IMR-90 (cell line): Measurements from ENCODE around the gene SCN8A. TPM values are rescaled to one million over a fixed set of nuclear protein-coding genes. Genes with fewer than 3 reads are reported as not detected.

Source experiments
- ATAC-seq: fragments of 200-7000 bp; cut with Tn5 transposase; 2 replicates; pipeline ENCODE4 v1.9.1; 2020; ENCODE audit warnings: low read depth, mild to moderate bottlenecking, moderate library complexity
- BruUV-seq: library from RNA; stranded (reverse); fragments of 400-500 nt; replicated peaks from 2 replicates; lab custom pipeline; 2021; lab: Mats Ljungman, UMichigan
- CTCF ChIA-PET: fragments of 300-600 bp; formaldehyde crosslinking; extraction: SDS; loops from one replicate; lab custom pipeline; 2021; ENCODE audit warnings: antibody characterized with exemption; lab: Yijun Ruan, JAX
- POLR2A ChIA-PET: fragments of 300-600 bp; sonication (Branson Sonifier 250); formaldehyde crosslinking; loops from one replicate; lab custom pipeline; 2022; ENCODE audit warnings: antibody characterized with exemption; ENCODE audit not compliant: unreplicated experiment; lab: Charles Lee
- DNase-seq: peaks from one replicate; pipeline ENCODE4 v3.0.0; 2013
- H2AFZ ChIP-seq: replicated peaks from 2 replicates; pipeline ENCODE3; 2013; ENCODE audit warnings: low read length, mild to moderate bottlenecking; ENCODE audit not compliant: poor library complexity
- H2AK5ac ChIP-seq: 2 replicates; pipeline ENCODE4 v1.6.1; 2013; ENCODE audit warnings: low read depth, low read length, inconsistent platforms
- H2AK9ac ChIP-seq: replicated peaks from 2 replicates; pipeline ENCODE3; 2013; ENCODE audit warnings: mild to moderate bottlenecking, low read depth, low read length, moderate library complexity; ENCODE audit not compliant: poor library complexity
- H2BK120ac ChIP-seq: 2 replicates; pipeline ENCODE4 v1.6.1; 2013; ENCODE audit warnings: low read depth, low read length, inconsistent platforms
- H2BK15ac ChIP-seq: 3 replicates; pipeline ENCODE4 v1.6.1; 2013; ENCODE audit warnings: low read depth, low read length, inconsistent platforms
- H2BK20ac ChIP-seq: 2 replicates; pipeline ENCODE4 v1.6.1; 2013; ENCODE audit warnings: low read depth, mild to moderate bottlenecking, inconsistent platforms, low read length, moderate library complexity
- H2BK5ac ChIP-seq: 2 replicates; pipeline ENCODE4 v1.6.1; 2013; ENCODE audit warnings: mild to moderate bottlenecking, low read depth, low read length, inconsistent platforms; ENCODE audit not compliant: poor library complexity, severe bottlenecking
- H3K14ac ChIP-seq: replicated peaks from 2 replicates; pipeline ENCODE4 v1.6.1; 2013; ENCODE audit warnings: low read depth, low read length, inconsistent platforms
- H3K18ac ChIP-seq: 2 replicates; pipeline ENCODE4 v1.6.1; 2013; ENCODE audit warnings: low read depth, low read length, control low read depth
- H3K23ac ChIP-seq: 2 replicates; pipeline ENCODE4 v1.6.1; 2013; ENCODE audit warnings: low read depth, low read length, inconsistent platforms
- H3K27ac ChIP-seq: 2 replicates; pipeline ENCODE4 v1.5.1; 2013; ENCODE audit warnings: mild to moderate bottlenecking, control low read depth, low read length; ENCODE audit not compliant: insufficient read depth
- H3K27me3 ChIP-seq: 2 replicates; pipeline ENCODE4 v1.6.1; 2013; ENCODE audit warnings: low read length; ENCODE audit not compliant: control insufficient read depth, insufficient read depth
- H3K36me3 ChIP-seq: 2 replicates; pipeline ENCODE4 v1.6.1; 2013; ENCODE audit warnings: low read length, mixed read lengths; ENCODE audit not compliant: control insufficient read depth, insufficient read depth
- H3K4ac ChIP-seq: 2 replicates; pipeline ENCODE4 v1.6.1; 2013; ENCODE audit warnings: low read depth, low read length, inconsistent platforms
- H3K4me1 ChIP-seq: 2 replicates; pipeline ENCODE4 v1.6.1; 2013; ENCODE audit warnings: low read length, mixed read lengths; ENCODE audit not compliant: control insufficient read depth, insufficient read depth
- H3K4me2 ChIP-seq: 2 replicates; pipeline ENCODE4 v1.6.1; 2013; ENCODE audit warnings: low read depth, mild to moderate bottlenecking, control low read depth, low read length, moderate library complexity
- H3K4me3 ChIP-seq: 2 replicates; pipeline ENCODE4 v1.5.1; 2013; ENCODE audit warnings: low read depth, mild to moderate bottlenecking, control low read depth, low read length, moderate library complexity; ENCODE audit not compliant: insufficient read depth
- H3K56ac ChIP-seq: 2 replicates; pipeline ENCODE4 v1.6.1; 2013; ENCODE audit warnings: low read length, inconsistent platforms; ENCODE audit not compliant: insufficient read depth; ENCODE audit errors: extremely low read depth
- H3K79me1 ChIP-seq, 2 experiments: 2 replicates each; pipeline ENCODE4 v1.6.1; 2013; ENCODE audit warnings: low read length in 2 of 2, inconsistent platforms in 1 of 2, low read depth in 1 of 2
- H3K9ac ChIP-seq: 2 replicates; pipeline ENCODE4 v1.6.1; 2013; ENCODE audit warnings: low read depth, low read length, control low read depth
- H3K9me1 ChIP-seq: 2 replicates; pipeline ENCODE4 v1.6.1; 2013; ENCODE audit warnings: low read length, inconsistent platforms; ENCODE audit not compliant: insufficient read depth
- H3K9me3 ChIP-seq: 2 replicates; pipeline ENCODE4 v1.6.1; 2013; ENCODE audit warnings: low read length; ENCODE audit not compliant: control insufficient read depth, insufficient read depth
- H4K20me1 ChIP-seq: 2 replicates; pipeline ENCODE4 v1.6.1; 2013; ENCODE audit warnings: low read length, inconsistent platforms; ENCODE audit not compliant: insufficient read depth
- H4K5ac ChIP-seq: 2 replicates; pipeline ENCODE4 v1.6.1; 2013; ENCODE audit warnings: mild to moderate bottlenecking, low read depth, low read length, control low read depth
- H4K8ac ChIP-seq, 2 experiments: 2 replicates each; pipeline ENCODE4 v1.6.1; 2013; ENCODE audit warnings: low read depth in 2 of 2, low read length in 2 of 2, control low read depth in 1 of 2, inconsistent platforms in 1 of 2
- H4K91ac ChIP-seq: 2 replicates; pipeline ENCODE4 v1.6.1; 2013; ENCODE audit warnings: low read depth, low read length, inconsistent platforms; ENCODE audit not compliant: insufficient read depth
- CTCF ChIP-seq: conservative IDR thresholded peaks from 2 replicates; pipeline ENCODE4 v1.5.1; 2012; ENCODE audit warnings: mild to moderate bottlenecking, low read depth, low read length, improper control_type of control experiment
- NFE2L2 ChIP-seq: fragments of 150-350 bp; IDR thresholded peaks from 2 replicates; pipeline ENCODE4 v1.6.1; 2016; ENCODE audit warnings: low read depth, mild to moderate bottlenecking, low read length
- WGBS, 2 experiments: methylation state at CpG; one replicate each; pipeline versions ENCODE4 v1.1.5 to v1.1.7; 2013; ENCODE audit warnings: missing lambda C conversion rate in 2 of 2; ENCODE audit not compliant: insufficient read length in 1 of 2; ENCODE audit errors: extremely low coverage in 2 of 2; 5-methylcytosine and 5-hydroxymethylcytosine counted together
- dilution Hi-C: fragments of 300-500 bp; cut with HindIII; formaldehyde crosslinking; loops from one replicate; pipeline ENCODE4 v1.14.3; 2018; ENCODE audit warnings: low sequenced_read_pairs; ENCODE audit not compliant: unreplicated experiment
- in situ Hi-C: fragments of 300-500 bp; cut with MboI; formaldehyde crosslinking; loops from 3 replicates; pipeline ENCODE4 v1.14.3; 2019; ENCODE audit warnings: low sequenced_read_pairs, inconsistent platforms, mixed read lengths
- intact Hi-C: fragments of 100-400 bp; cut with micrococcal nuclease; formaldehyde crosslinking; loops from 2 replicates; pipeline ENCODE4 v1.10.0; 2022
- polyA plus RNA-seq, 3 experiments: library from polyadenylated mRNA; depleted of rRNA; stranded (reverse); fragments of >200 nt; gene quantifications; 2 replicates each; pipeline ENCODE4 v1.2.3, GENCODE V29; 2012; ENCODE audit warnings: low replicate concordance in 1 of 3
- total RNA-seq: library from RNA; depleted of rRNA; stranded (reverse); fragments of >200 nt; gene quantifications from 2 replicates; pipeline ENCODE4 v1.2.3, GENCODE V29; 2012

Gene SCN8A
- total and polyA plus RNA-seq, 2 of the 4 experiments (the other 2 are of a cell fraction) = 6.9 to 19.7 TPM

GRCh38 chr12:51579321-51579850 lies 11.6 kb upstream of the SCN8A start:
- Histone ChIP-seq H3K27ac (no peak overlapping the region), H3K4ac (no peak overlapping the region), H3K14ac (no peak overlapping the region), H2BK15ac (no peak overlapping the region), H2AK9ac (no peak overlapping the region), H3K4me2 (no peak overlapping the region), H3K79me1 (no peaks in the 10 kb centered on the region), H3K9me1 (no peaks in the 10 kb centered on the region), H3K18ac (no peak overlapping the region), H4K8ac (no peak overlapping the region), H2BK20ac (no peak overlapping the region), H3K4me1 (no peaks in the 10 kb centered on the region), H2BK5ac (no peak overlapping the region), H4K91ac (no peak overlapping the region), H3K36me3 (no peaks in the 10 kb centered on the region), H3K56ac (no peak overlapping the region), H3K27me3 (no peaks in the 10 kb centered on the region), H3K9ac (no peak overlapping the region), H2AFZ (no peak overlapping the region), H4K5ac (no peak overlapping the region), H3K23ac (no peak overlapping the region), H4K20me1 (no peaks in the 10 kb centered on the region), H3K4me3 (no peak overlapping the region), H3K9me3 (no peaks in the 10 kb centered on the region), H2BK120ac (no peak overlapping the region), H2AK5ac (no peak overlapping the region)
- POLR2A ChIA-PET = no interaction called here
- CTCF ChIA-PET = no interaction called here
- no peak for ATAC-seq
- intact Hi-C loops = no loop called here
- WGBS, 2 experiments = 80% methylated on average over 1 of the region's 6 CpGs; no CpG with 5 or more reads in 1 of the 2 experiments
- in situ Hi-C loops = no loop called here
- DNase-seq = no peak
- no peak for TF ChIP-seq CTCF
- TF ChIP-seq NFE2L2 = no peak
- no TSS peak for BruUV-seq
- dilution Hi-C loops = no loop called here
